ENCODE results near the gene LACTB. TPM values are rescaled to one million over a fixed set of nuclear protein-coding genes. Genes with fewer than 3 reads are reported as not detected.

LACTB gene
- total RNA-seq, 1 experiment from 2014 or later: 11.2 TPM

- Histone ChIP-seq H3F3A (ENCODE audit: low read length, unreplicated experiment) (no peaks in the 10 kb centered on the region), H3K4me1 (ENCODE audit: insufficient read depth, low read length) (no peaks in the 10 kb centered on the region), H3K9ac (ENCODE audit: low read length) (no peak overlapping the region), H3K79me2 (ENCODE audit: low read length) (no peaks in the 10 kb centered on the region), H3K27me3 (ENCODE audit: low read length) (no peaks in the 10 kb centered on the region), H3K27ac (ENCODE audit: low read length) (no peak overlapping the region), H3K36me3 (ENCODE audit: low read depth, low read length) (no peaks in the 10 kb centered on the region), H3K9me3 (ENCODE audit: low read length) (no peaks in the 10 kb centered on the region), H3K4me2 (ENCODE audit: low read length) (no peak overlapping the region), H3K9me2 (replicated peaks; ENCODE audit: low read length) (no peaks in the 10 kb centered on the region), H3K4me3 (ENCODE audit: low read length) (no peak overlapping the region), H4K20me1 (ENCODE audit: low read length) (no peaks in the 10 kb centered on the region), H2AFZ (ENCODE audit: low read length) (no peak overlapping the region)
- DNase-seq (no peak), ATAC-seq (no peak)
- no TSS peak for BruUV-seq (replicated peaks)
- POLR2A ChIA-PET (ENCODE audit: unreplicated experiment): no interaction called here
- intact Hi-C loops (cut with micrococcal nuclease): no loop called here
- TF ChIP-seq, protein P1, sequence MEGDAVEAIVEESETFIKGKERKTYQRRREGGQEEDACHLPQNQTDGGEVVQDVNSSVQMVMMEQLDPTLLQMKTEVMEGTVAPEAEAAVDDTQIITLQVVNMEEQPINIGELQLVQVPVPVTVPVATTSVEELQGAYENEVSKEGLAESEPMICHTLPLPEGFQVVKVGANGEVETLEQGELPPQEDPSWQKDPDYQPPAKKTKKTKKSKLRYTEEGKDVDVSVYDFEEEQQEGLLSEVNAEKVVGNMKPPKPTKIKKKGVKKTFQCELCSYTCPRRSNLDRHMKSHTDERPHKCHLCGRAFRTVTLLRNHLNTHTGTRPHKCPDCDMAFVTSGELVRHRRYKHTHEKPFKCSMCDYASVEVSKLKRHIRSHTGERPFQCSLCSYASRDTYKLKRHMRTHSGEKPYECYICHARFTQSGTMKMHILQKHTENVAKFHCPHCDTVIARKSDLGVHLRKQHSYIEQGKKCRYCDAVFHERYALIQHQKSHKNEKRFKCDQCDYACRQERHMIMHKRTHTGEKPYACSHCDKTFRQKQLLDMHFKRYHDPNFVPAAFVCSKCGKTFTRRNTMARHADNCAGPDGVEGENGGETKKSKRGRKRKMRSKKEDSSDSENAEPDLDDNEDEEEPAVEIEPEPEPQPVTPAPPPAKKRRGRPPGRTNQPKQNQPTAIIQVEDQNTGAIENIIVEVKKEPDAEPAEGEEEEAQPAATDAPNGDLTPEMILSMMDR (conservative IDR thresholded peaks at IDR 0.05; ENCODE audit: low read depth, low read length): no peak
- TF ChIP-seq EZH2phosphoT487 (IDR thresholded peaks at IDR 0.05; ENCODE audit: borderline replicate concordance, low read length) (no peak), EZH2 (IDR thresholded peaks at IDR 0.05; ENCODE audit: low read length, unreplicated experiment) (no peak)
- CTCF ChIA-PET: no interaction called here
Observed at GRCh38 chr15:63109498-63109897, 12.2 kb upstream of the LACTB start.

DNA sequence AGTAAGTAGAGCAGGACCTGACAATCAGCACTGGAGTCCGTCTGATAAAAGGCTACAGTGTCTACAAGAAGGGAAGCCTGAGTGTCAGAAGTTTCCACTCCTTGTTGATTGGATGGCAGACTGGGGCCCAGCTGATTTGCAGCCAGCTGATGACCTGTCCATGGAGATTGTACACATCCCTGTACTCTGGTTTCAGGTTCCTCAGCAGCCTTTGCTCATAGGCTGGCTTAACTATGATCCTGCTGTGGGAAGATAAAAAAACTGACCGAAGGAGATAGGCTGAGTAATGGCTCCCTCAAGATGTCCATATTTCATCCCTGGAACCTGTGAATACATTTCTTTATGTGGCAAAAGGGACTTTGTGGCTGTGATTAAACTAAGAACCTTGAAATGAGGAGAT, 11.7 kb upstream of the LACTB start:
- Histone ChIP-seq H2AFZ (ENCODE audit: low read length) (no peak overlapping the region), H3K79me2 (ENCODE audit: low read length) (no peaks in the 10 kb centered on the region), H3K36me3 (ENCODE audit: low read depth, low read length) (no peaks in the 10 kb centered on the region), H3K4me2 (ENCODE audit: low read length) (no peak overlapping the region), H3K27me3 (ENCODE audit: low read length) (no peaks in the 10 kb centered on the region), H3K9ac (ENCODE audit: low read length) (no peak overlapping the region), H3K9me3 (ENCODE audit: low read length) (no peaks in the 10 kb centered on the region), H3K27ac (ENCODE audit: low read length) (no peak overlapping the region), H4K20me1 (ENCODE audit: low read length) (no peaks in the 10 kb centered on the region), H3K9me2 (replicated peaks; ENCODE audit: low read length) (no peaks in the 10 kb centered on the region), H3K4me1 (ENCODE audit: insufficient read depth, low read length) (no peaks in the 10 kb centered on the region), H3F3A (ENCODE audit: low read length, unreplicated experiment) (no peaks in the 10 kb centered on the region), H3K4me3 (ENCODE audit: low read length) (no peak overlapping the region)
- intact Hi-C loops (cut with micrococcal nuclease): no loop called here
- no TSS peak for BruUV-seq (replicated peaks)
- no peak for ATAC-seq
- ChIA-PET POLR2A (ENCODE audit: unreplicated experiment) (no interaction called here), CTCF (no interaction called here)
- DNase-seq: no peak
- TF ChIP-seq EZH2phosphoT487 (IDR thresholded peaks at IDR 0.05; ENCODE audit: borderline replicate concordance, low read length) (no peak), EZH2 (IDR thresholded peaks at IDR 0.05; ENCODE audit: low read length, unreplicated experiment) (no peak)
- TF ChIP-seq, protein P1 (conservative IDR thresholded peaks at IDR 0.05; ENCODE audit: low read depth, low read length): no peak

DNA sequence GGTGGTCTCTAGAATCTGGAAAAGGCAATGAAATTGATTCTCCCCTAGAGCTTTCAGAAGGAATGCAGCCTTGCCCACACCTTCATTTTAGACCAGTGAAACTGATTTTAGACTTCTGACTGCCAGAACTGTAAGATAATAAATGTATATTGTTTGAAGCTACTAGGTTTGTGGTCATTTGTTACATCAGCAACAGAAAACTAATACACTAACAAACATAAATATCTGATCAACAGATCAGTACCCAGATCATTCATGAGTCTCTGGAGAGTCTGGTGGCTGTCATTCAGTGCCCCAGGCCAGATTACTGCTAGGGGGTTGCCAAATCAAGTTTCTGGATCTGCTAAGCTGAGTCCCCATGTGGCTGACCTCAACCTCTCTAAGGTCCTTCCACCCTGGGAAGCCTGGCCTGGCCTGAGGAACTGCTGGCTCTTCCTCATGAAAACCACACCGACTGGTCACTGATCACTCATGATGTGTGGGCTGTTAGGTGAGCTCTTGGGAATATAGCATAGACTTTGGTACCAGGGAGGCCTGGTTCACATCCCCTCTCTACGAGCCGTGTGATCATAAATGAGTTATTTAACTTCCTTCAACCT, 11.1 kb upstream of the LACTB start:
- BruUV-seq (replicated peaks): no TSS peak
- DNase-seq (no peak), ATAC-seq (no peak)
- no peak overlapping the region for H3K4me2 ChIP-seq (ENCODE audit: low read length)
- H3K9ac ChIP-seq (ENCODE audit: low read length): no peak overlapping the region
- CTCF ChIA-PET: no interaction called here
- no peak overlapping the region for H3K27ac ChIP-seq (ENCODE audit: low read length)
- no peak overlapping the region for H2AFZ ChIP-seq (ENCODE audit: low read length)
- H3K79me2 ChIP-seq (ENCODE audit: low read length): no peaks in the 10 kb centered on the region
- no peaks in the 10 kb centered on the region for H3F3A ChIP-seq (ENCODE audit: low read length, unreplicated experiment)
- H3K9me2 ChIP-seq (replicated peaks; ENCODE audit: low read length): no peaks in the 10 kb centered on the region
- no peaks in the 10 kb centered on the region for H4K20me1 ChIP-seq (ENCODE audit: low read length)
- H3K36me3 ChIP-seq (ENCODE audit: low read depth, low read length): no peaks in the 10 kb centered on the region
- TF ChIP-seq, protein P1 (conservative IDR thresholded peaks at IDR 0.05; ENCODE audit: low read depth, low read length): no peak
- TF ChIP-seq EZH2phosphoT487 (IDR thresholded peaks at IDR 0.05; ENCODE audit: borderline replicate concordance, low read length) (no peak), EZH2 (IDR thresholded peaks at IDR 0.05; ENCODE audit: low read length, unreplicated experiment) (no peak)
- POLR2A ChIA-PET (ENCODE audit: unreplicated experiment): no interaction called here
- no peaks in the 10 kb centered on the region for H3K9me3 ChIP-seq (ENCODE audit: low read length)
- H3K4me1 ChIP-seq (ENCODE audit: insufficient read depth, low read length): no peaks in the 10 kb centered on the region
- H3K27me3 ChIP-seq (ENCODE audit: low read length): no peaks in the 10 kb centered on the region
- no peak overlapping the region for H3K4me3 ChIP-seq (ENCODE audit: low read length)
- intact Hi-C loops (cut with micrococcal nuclease): no loop called here
